ENCODE results near the gene EDN3.

The EDN3 gene

GRCh38 chr20:59363101-59363500 is 62.7 kb downstream of the EDN3 start:
- no peak for DNase-seq (ENCODE audit: low read depth, low spot score)

- DNase-seq (ENCODE audit: low read depth, low spot score), result no peak
Observed at GRCh38 chr20:59364611-59365010, 64.2 kb downstream of the EDN3 start.

- no peak for DNase-seq (ENCODE audit: low read depth, low spot score)
Observed at GRCh38 chr20:59365611-59366285, 65.3 kb downstream of the EDN3 start.

GRCh38 chr20:59371431-59371830 is 71.0 kb downstream of the EDN3 start:
- no peak for DNase-seq (ENCODE audit: low read depth, low spot score)

GRCh38 chr20:59374261-59374660 is 73.8 kb downstream of the EDN3 start:
- no peak for DNase-seq (ENCODE audit: low read depth, low spot score)

- DNase-seq (ENCODE audit: low read depth, low spot score), result no peak
Observed at GRCh38 chr20:59375541-59375940, 75.1 kb downstream of the EDN3 start.

Data from smooth muscle cell of the brain vasculature (primary cell).